ENCODE measurements around the gene FHL3.

Gene FHL3

DNA sequence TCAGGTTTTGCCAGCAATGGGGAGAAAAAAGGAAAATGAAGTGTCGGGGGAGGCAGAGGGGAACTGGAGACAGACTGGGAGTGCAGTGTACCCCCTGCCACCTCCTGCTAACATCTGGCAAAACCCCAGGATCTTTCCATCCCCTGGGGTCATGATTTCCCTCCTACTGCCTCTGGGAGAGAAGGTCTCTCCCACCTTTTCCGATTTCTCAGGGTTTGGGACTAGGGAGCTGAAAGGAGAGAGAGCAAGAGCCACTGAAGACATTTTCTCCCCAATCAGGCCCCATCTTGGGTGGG is 5.1 kb downstream of the FHL3 start:
- TF ChIP-seq, protein P1, sequence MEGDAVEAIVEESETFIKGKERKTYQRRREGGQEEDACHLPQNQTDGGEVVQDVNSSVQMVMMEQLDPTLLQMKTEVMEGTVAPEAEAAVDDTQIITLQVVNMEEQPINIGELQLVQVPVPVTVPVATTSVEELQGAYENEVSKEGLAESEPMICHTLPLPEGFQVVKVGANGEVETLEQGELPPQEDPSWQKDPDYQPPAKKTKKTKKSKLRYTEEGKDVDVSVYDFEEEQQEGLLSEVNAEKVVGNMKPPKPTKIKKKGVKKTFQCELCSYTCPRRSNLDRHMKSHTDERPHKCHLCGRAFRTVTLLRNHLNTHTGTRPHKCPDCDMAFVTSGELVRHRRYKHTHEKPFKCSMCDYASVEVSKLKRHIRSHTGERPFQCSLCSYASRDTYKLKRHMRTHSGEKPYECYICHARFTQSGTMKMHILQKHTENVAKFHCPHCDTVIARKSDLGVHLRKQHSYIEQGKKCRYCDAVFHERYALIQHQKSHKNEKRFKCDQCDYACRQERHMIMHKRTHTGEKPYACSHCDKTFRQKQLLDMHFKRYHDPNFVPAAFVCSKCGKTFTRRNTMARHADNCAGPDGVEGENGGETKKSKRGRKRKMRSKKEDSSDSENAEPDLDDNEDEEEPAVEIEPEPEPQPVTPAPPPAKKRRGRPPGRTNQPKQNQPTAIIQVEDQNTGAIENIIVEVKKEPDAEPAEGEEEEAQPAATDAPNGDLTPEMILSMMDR (IDR thresholded peaks at IDR 0.05; ENCODE audit: borderline replicate concordance, insufficient read depth, low read depth, low read length), result no peak
- no peak overlapping the region for H3K4me3 ChIP-seq (ENCODE audit: low read depth, low read length)

DNA sequence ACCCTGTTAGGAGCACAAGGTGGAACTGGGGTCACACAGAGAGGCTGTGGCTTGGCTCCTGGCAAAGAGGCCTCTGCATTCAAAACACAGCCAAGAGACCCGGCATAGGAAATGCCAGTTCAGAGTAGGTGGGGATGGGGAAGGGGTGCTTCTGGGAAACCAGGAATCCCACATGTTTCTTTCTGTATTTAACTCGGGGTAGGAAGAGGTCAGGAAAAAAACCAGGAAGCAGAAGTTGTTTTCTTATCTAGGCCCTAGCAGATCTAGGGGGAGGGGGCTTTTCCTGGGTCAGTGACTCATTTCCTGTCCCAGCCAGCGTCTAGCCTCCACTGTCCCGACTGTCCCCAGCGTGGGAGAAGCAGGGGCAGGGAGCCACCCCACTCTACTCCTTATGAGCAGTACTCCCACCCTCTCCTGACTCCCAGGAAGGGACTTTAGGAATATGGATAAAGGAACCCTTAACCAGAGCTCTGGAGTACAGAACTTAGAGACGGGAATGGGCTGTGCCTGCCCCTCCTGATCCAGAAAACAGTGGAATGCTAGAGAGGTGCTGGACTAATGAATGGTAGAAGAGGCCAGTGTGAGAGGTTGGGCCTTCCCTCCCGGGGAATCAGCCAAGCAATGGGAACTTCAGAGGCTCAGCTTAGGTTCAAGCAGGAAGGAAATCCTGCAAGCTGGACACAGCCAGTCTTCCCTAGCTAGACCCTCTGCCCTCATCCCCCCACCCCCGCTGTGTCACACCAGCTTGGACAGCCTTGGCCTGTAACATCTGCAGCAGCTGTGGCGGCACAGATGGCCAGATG is 5.7 kb downstream of the FHL3 start:
- H3K4me3 ChIP-seq (ENCODE audit: low read depth, low read length), result no peak overlapping the region
- TF ChIP-seq, protein P1 (IDR thresholded peaks at IDR 0.05; ENCODE audit: borderline replicate concordance, insufficient read depth, low read depth, low read length), result no peak

DNA sequence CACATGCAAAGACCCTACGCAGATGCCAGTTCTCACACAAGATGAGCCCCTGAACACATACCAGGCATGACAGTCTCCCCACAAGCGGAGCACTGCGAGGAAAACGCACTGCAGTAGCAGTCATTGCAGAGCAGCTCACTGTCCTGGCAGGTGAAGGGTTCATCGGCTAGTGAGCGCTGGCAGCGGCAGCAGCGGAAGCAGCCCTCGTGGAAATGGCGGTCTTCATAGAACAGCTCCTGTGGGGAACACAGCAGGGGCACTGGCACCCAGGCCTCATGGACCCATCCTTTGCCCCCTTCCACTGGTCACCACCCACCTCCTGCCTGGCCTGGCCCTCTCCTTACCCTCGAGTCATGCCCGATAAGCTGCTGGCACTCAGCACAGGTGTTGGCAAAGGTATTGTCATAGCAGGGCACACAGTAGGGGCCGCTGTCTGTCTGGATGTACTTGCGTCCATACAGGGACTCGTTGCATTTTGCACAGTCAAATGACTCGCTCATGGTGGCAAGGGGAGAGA is 6.3 kb downstream of the FHL3 start:
- TF ChIP-seq, protein P1 (IDR thresholded peaks at IDR 0.05; ENCODE audit: borderline replicate concordance, insufficient read depth, low read depth, low read length), result no peak
- H3K4me3 ChIP-seq (ENCODE audit: low read depth, low read length), result no peak overlapping the region

DNA sequence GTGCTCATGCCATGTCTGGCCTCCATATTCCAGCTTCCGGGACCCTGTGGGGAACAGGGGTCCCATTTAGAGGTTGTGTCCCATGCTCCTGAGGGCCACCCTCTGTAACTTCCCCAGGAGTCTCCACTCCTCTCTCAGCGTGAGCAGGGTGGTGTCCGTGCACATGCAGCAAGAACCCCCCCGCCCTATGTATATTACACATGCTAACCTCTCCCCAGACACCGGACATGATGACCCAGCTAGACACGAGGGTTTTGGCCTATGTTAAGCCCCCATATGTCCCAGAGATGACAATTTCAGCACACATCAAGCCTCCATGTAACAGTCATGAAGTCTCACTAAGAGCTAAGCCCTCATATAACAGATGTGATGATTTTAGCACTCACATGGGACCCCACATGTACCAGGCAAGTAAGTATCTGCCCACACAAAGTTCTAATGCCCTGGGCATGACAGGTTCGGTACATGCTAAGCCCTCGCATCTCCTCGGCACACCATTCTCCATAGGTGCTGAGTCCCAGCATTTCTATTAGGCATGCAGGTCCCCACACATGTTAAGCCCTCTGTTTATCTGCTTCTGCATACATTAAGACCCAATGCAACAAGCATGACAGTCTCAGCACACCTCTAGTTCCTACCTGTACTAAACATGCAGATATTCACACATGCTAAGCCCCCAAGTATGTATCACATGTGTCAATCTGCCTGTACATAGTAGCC is 7.1 kb downstream of the FHL3 start:
- TF ChIP-seq, protein P1 (IDR thresholded peaks at IDR 0.05; ENCODE audit: borderline replicate concordance, insufficient read depth, low read depth, low read length), result no peak
- H3K4me3 ChIP-seq (ENCODE audit: low read depth, low read length), result no peak overlapping the region

DNA sequence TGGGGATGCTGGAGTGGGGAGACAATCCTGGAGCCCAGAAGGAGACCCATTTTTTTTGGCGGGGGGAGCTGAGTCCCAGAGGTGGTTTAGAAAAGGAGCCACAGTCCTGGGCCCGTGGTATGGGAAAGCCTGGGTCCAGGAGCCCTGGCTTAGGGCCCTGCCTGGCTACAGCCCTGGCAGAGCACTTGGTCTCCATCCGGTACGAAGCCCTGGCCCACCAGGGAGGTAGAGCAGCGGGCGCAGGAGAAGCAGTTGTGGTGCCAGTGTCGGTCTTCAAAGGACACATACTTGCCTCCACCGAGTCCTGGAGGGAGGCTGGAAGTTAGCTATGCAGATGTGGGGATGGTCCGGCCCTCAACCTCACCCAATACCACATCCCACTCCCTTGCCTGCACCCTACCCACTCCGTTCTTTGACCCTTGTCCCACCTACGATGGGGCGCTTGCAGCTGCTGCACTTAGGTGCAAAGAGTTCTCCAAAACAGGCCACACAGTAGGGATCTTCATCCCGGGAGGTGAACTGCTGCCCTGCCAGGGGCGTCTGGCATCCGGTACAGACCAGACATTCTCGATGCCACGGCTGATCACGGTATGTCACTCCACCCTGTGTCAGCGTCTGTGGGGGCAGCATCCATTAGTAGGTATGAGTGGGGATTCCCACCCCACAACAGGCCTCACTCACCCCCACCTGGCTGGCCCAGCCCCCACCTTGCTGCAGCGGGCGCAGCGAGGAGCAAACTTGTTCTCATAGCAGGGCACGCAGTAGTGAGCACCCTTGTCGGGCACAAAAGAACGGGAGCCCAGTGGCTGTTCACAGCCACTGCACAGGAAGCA is 7.8 kb downstream of the FHL3 start:
- TF ChIP-seq, protein P1 (IDR thresholded peaks at IDR 0.05; ENCODE audit: borderline replicate concordance, insufficient read depth, low read depth, low read length), result no peak
- H3K4me3 ChIP-seq (ENCODE audit: low read depth, low read length), result no peak overlapping the region

DNA sequence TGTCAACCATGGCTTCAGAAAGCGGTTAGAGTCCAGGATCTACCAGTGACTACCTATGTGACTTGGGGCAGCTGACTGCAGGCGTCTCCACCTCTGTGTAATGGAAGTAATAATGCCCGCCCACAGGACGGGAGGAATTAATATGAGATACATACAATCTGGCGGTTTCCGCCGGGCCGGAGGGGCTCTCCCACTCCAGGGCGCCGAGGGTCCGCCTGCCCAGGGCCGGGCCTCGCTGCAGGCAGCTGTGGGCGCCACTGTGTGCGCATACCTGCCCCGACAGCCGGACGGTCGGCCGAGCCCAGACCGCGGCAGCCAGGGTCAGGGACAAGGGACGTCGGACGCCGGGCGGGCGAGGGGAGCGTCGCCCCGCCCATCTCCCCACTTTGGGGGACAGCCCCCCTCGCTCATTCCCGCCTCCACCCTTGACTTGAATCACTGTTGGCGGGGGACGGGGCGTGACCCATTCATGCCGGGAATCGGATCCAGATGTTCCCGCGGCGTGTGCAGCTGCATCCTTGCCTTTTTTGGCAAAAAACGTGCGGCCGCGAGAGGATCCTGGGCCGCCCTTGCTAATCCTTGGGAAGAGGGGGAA is 9.5 kb downstream of the FHL3 start:
- no peak overlapping the region for H3K4me3 ChIP-seq (ENCODE audit: low read depth, low read length)
- TF ChIP-seq, protein P1 (IDR thresholded peaks at IDR 0.05; ENCODE audit: borderline replicate concordance, insufficient read depth, low read depth, low read length), result no peak
